HCT116 (cell line): Measurements from ENCODE around the gene THEMIS2. TPM values are rescaled to one million over a fixed set of nuclear protein-coding genes. Genes with fewer than 3 reads are reported as not detected.

ENCODE experiments used
- ATAC-seq: fragments of 200-7000 bp; cut with Tn5 transposase; 2 replicates; pipeline ENCODE4 v1.9.1; 2020; ENCODE audit warnings: mild to moderate bottlenecking, moderate library complexity
- BruUV-seq: library from RNA; stranded (reverse); fragments of 400-500 nt; replicated peaks from 2 replicates; lab custom pipeline; 2021; lab: Mats Ljungman, UMichigan
- CTCF ChIA-PET: fragments of 300-600 bp; sonication (Branson Sonifier 250); formaldehyde crosslinking; loops from one replicate; lab custom pipeline; 2021; ENCODE audit warnings: antibody characterized with exemption; lab: Charles Lee
- POLR2A ChIA-PET: fragments of 300-600, 350-600 bp; sonication (Branson Sonifier 250); formaldehyde crosslinking; loops from one replicate; lab custom pipeline; 2021; ENCODE audit warnings: antibody characterized with exemption; lab: Charles Lee
- RAD21 ChIA-PET, 2 experiments: fragments of 300-600 bp; sonication (Branson Sonifier 250); formaldehyde crosslinking; loops; one replicate each; lab custom pipeline; 2023; ENCODE audit warnings: low total read pairs in 2 of 2; ENCODE audit not compliant: uncharacterized antibody in 2 of 2, unreplicated experiment in 2 of 2, low non-redundant PET in 1 of 2; lab: Charles Lee
- DNase-seq: peaks from one replicate; pipeline ENCODE4 v3.0.0-alpha.2; 2010; ENCODE audit warnings: low read depth, low spot score
- H2AFZ ChIP-seq: fragments of 200-600 bp; shearing (Covaris generic), sonication (generic); 2 replicates; pipeline ENCODE4 v1.6.1; 2017; ENCODE audit warnings: low read depth, mixed run types, mixed read lengths, antibody characterized with exemption, low read length; ENCODE audit not compliant: poor library complexity, severe bottlenecking
- H3K27ac ChIP-seq: 2 replicates; pipeline ENCODE4 v1.5.1; 2012; ENCODE audit warnings: low read depth, low read length
- H3K27me3 ChIP-seq: fragments of 200-600 bp; sonication (generic); 2 replicates; pipeline ENCODE4 v1.6.1; 2016; ENCODE audit warnings: mixed run types, low read length, mixed read lengths; ENCODE audit not compliant: insufficient read depth
- H3K36me3 ChIP-seq, 2 experiments: fragments of 200-500 bp in 1 of 2; fragments of 200-600 bp in 1 of 2; sonication (Bioruptor generic) in 1 of 2; sonication (generic) in 1 of 2; 2 replicates each; pipeline versions ENCODE4 v1.5.1 to v1.6.1; 2014 to 2016; ENCODE audit warnings: low read length in 2 of 2, inconsistent platforms in 1 of 2, mixed read lengths in 1 of 2, mixed run types in 1 of 2; ENCODE audit not compliant: insufficient read depth in 2 of 2, control insufficient read depth in 1 of 2
- H3K4me1 ChIP-seq, 2 experiments: fragments of 200-600 bp in 1 of 2; sonication (generic) in 1 of 2; 2 replicates each; pipeline versions ENCODE4 v1.5.1 to v1.6.1; 2012 to 2017; ENCODE audit warnings: low read length in 2 of 2, inconsistent platforms in 1 of 2, mild to moderate bottlenecking in 1 of 2, mixed read lengths in 1 of 2, mixed run types in 1 of 2, moderate library complexity in 1 of 2; ENCODE audit not compliant: insufficient read depth in 2 of 2, control insufficient read depth in 1 of 2
- H3K4me2 ChIP-seq: fragments of 200-600 bp; sonication (generic); 2 replicates; pipeline ENCODE4 v1.6.1; 2017; ENCODE audit warnings: mixed run types, low read length, mixed read lengths
- H3K4me3 ChIP-seq, 2 experiments: fragments of 200-600 bp in 1 of 2; sonication (generic) in 1 of 2; replicated peaks in 1 of 2; 2 replicates each; pipeline ENCODE4 v1.5.1; 2011 to 2016; ENCODE audit warnings: low read length in 2 of 2, control low read depth in 1 of 2, low read depth in 1 of 2, mild to moderate bottlenecking in 1 of 2, mixed read lengths in 1 of 2, mixed run types in 1 of 2
- H3K79me2 ChIP-seq: fragments of 200-600 bp; sonication (generic); 2 replicates; pipeline ENCODE4 v1.6.1; 2017; ENCODE audit warnings: mild to moderate bottlenecking, mixed run types, low read length, moderate library complexity, mixed read lengths; ENCODE audit not compliant: insufficient read depth
- H3K9ac ChIP-seq: fragments of 200-600 bp; sonication (generic); 2 replicates; pipeline ENCODE4 v1.6.1; 2016; ENCODE audit warnings: low read length, mixed read lengths
- H3K9me2 ChIP-seq: fragments of 200-600 bp; sonication (generic), shearing (Covaris generic); 2 replicates; pipeline ENCODE4 v1.6.1; 2017; ENCODE audit warnings: mixed run types, mild to moderate bottlenecking, moderate library complexity; ENCODE audit not compliant: insufficient read depth
- H3K9me3 ChIP-seq, 2 experiments: fragments of 200-500 bp in 1 of 2; fragments of 200-600 bp in 1 of 2; sonication (Bioruptor generic) in 1 of 2; sonication (generic) in 1 of 2; 2 replicates each; pipeline ENCODE4 v1.6.1; 2014 to 2017; ENCODE audit warnings: low read length in 2 of 2, mixed read lengths in 2 of 2, inconsistent platforms in 1 of 2, low read depth in 1 of 2, mild to moderate bottlenecking in 1 of 2, mixed run types in 1 of 2, moderate library complexity in 1 of 2; ENCODE audit not compliant: control insufficient read depth in 1 of 2, insufficient read depth in 1 of 2
- H4K20me1 ChIP-seq: fragments of 200-600 bp; sonication (generic), shearing (Covaris generic); 2 replicates; pipeline ENCODE4 v1.6.1; 2017; ENCODE audit warnings: mixed run types, mild to moderate bottlenecking, moderate library complexity; ENCODE audit not compliant: insufficient read depth
- CEBPB ChIP-seq: IDR thresholded peaks from 2 replicates; pipeline ENCODE4 v1.6.1; 2012; ENCODE audit warnings: low read depth
- FOSL1 ChIP-seq: IDR thresholded peaks from 2 replicates; pipeline ENCODE4 v1.6.1; 2012; ENCODE audit warnings: low read depth
- JUND ChIP-seq: IDR thresholded peaks from 2 replicates; pipeline ENCODE4 v1.6.1; 2012
- POLR2AphosphoS5 ChIP-seq: IDR thresholded peaks from 2 replicates; pipeline ENCODE4 v1.6.1; 2011; ENCODE audit warnings: mild to moderate bottlenecking, low read depth, low read length, moderate library complexity
- SIN3A ChIP-seq: IDR thresholded peaks from 2 replicates; pipeline ENCODE4 v1.6.1; 2012; ENCODE audit warnings: low read depth
- SRF ChIP-seq: IDR thresholded peaks from 2 replicates; pipeline ENCODE4 v1.6.1; 2012; ENCODE audit warnings: low read depth
- TCF7L2 ChIP-seq: IDR thresholded peaks from 2 replicates; pipeline ENCODE4 v1.7.0; 2011; ENCODE audit warnings: borderline replicate concordance, inconsistent platforms; ENCODE audit not compliant: insufficient read depth, insufficient read length; ENCODE audit errors: extremely low read depth
- intact Hi-C: fragments of 100-400 bp; cut with micrococcal nuclease; formaldehyde crosslinking; loops from 2 replicates; pipeline ENCODE4 v1.10.0; 2022
- total RNA-seq: library from RNA; stranded (reverse); gene quantifications from one replicate; pipeline ENCODE4 v1.2.1, GENCODE V29; 2021; ENCODE audit not compliant: unreplicated experiment
- TF ChIP-seq, protein P1 (sequence below): IDR thresholded peaks from 2 replicates; pipeline ENCODE4 v1.6.1; 2012
- TF ChIP-seq, protein P2 (sequence below), 3 experiments: fragments of 200-600 bp in 1 of 3; sonication (generic) in 1 of 3; IDR thresholded peaks in 2 of 3; conservative IDR thresholded peaks in 1 of 3; 2 replicates each; pipeline ENCODE4 v1.5.1; 2012 to 2017; ENCODE audit warnings: low read depth in 2 of 3, low read length in 2 of 3, antibody characterized with exemption in 1 of 3, borderline replicate concordance in 1 of 3, control low read depth in 1 of 3, mild to moderate bottlenecking in 1 of 3, mixed read lengths in 1 of 3, mixed run types in 1 of 3, moderate library complexity in 1 of 3; ENCODE audit not compliant: insufficient read depth in 1 of 3
- TF ChIP-seq, protein P3 (sequence below): IDR thresholded peaks from 2 replicates; pipeline ENCODE4 v1.6.1; 2012; ENCODE audit warnings: low read depth

The THEMIS2 gene
- total RNA-seq, 1 experiment from 2014 or later: 8.0 TPM

DNA sequence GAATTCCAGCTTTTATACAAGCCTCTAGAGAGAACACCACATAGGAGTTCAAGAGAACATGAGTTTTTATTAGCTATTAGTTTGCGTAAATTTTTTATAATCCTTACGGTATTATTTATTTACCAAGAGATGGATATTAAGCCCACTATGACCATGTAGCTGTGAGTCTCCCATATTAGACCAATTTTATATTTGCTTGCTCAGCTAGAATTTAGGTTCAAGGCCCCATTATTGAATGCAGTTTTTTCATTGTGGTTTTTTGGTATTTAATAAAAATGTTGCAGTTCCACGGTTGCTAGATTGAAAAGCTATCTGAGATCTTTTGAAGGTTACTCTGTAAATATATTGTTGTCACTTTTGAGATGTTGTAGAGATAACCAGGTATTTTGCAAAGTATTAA, 38.9 kb upstream of the THEMIS2 start (continued):
- TF ChIP-seq TCF7L2: no peak
- TF ChIP-seq SIN3A: no peak
- TF ChIP-seq, protein P1, sequence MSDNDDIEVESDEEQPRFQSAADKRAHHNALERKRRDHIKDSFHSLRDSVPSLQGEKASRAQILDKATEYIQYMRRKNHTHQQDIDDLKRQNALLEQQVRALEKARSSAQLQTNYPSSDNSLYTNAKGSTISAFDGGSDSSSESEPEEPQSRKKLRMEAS: no peak
- TF ChIP-seq POLR2AphosphoS5: no peak
- TF ChIP-seq CEBPB: no peak

DNA sequence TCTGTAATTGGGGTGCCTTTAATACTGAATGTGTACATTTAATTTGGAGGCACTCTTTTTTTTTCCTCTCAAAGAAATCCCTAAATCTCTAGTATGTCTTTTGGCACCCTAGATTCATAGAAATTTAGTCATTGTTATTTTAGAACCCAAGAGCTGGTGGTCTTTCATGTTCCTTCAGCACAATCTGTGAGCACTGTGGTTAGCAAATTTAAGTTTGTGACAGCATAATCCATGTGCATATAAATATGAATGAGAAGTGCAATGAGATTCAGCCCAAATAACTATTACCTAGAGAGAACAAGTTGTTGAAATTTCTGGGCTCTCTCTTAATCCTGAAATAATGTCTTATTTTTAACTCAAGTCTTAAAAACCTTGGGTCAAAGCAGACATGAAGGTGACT, 37.3 kb upstream of the THEMIS2 start:
- peaks cover 13 to 33% of the 10 kb centered on the region in 2 experiments for H3K36me3 ChIP-seq
- H3K27me3 ChIP-seq: no peaks in the 10 kb centered on the region
- H3K4me2 ChIP-seq: no peak overlapping the region
- TF ChIP-seq SRF (no peak), CEBPB (no peak), POLR2AphosphoS5 (no peak), FOSL1 (no peak), JUND (no peak)
- TF ChIP-seq, protein P2, sequence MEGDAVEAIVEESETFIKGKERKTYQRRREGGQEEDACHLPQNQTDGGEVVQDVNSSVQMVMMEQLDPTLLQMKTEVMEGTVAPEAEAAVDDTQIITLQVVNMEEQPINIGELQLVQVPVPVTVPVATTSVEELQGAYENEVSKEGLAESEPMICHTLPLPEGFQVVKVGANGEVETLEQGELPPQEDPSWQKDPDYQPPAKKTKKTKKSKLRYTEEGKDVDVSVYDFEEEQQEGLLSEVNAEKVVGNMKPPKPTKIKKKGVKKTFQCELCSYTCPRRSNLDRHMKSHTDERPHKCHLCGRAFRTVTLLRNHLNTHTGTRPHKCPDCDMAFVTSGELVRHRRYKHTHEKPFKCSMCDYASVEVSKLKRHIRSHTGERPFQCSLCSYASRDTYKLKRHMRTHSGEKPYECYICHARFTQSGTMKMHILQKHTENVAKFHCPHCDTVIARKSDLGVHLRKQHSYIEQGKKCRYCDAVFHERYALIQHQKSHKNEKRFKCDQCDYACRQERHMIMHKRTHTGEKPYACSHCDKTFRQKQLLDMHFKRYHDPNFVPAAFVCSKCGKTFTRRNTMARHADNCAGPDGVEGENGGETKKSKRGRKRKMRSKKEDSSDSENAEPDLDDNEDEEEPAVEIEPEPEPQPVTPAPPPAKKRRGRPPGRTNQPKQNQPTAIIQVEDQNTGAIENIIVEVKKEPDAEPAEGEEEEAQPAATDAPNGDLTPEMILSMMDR (IDR thresholded peaks at IDR 0.05 in 2 of 3, conservative IDR thresholded peaks at IDR 0.05 in 1 of 3; ENCODE audit: borderline replicate concordance in 1 of 3, insufficient read depth in 1 of 3, low read depth in 2 of 3, low read length in 2 of 3): no peak
- TF ChIP-seq, protein P3, sequence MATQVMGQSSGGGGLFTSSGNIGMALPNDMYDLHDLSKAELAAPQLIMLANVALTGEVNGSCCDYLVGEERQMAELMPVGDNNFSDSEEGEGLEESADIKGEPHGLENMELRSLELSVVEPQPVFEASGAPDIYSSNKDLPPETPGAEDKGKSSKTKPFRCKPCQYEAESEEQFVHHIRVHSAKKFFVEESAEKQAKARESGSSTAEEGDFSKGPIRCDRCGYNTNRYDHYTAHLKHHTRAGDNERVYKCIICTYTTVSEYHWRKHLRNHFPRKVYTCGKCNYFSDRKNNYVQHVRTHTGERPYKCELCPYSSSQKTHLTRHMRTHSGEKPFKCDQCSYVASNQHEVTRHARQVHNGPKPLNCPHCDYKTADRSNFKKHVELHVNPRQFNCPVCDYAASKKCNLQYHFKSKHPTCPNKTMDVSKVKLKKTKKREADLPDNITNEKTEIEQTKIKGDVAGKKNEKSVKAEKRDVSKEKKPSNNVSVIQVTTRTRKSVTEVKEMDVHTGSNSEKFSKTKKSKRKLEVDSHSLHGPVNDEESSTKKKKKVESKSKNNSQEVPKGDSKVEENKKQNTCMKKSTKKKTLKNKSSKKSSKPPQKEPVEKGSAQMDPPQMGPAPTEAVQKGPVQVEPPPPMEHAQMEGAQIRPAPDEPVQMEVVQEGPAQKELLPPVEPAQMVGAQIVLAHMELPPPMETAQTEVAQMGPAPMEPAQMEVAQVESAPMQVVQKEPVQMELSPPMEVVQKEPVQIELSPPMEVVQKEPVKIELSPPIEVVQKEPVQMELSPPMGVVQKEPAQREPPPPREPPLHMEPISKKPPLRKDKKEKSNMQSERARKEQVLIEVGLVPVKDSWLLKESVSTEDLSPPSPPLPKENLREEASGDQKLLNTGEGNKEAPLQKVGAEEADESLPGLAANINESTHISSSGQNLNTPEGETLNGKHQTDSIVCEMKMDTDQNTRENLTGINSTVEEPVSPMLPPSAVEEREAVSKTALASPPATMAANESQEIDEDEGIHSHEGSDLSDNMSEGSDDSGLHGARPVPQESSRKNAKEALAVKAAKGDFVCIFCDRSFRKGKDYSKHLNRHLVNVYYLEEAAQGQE: no peak
- H3K9me2 ChIP-seq: no peaks in the 10 kb centered on the region
- intact Hi-C loops: no loop called here
- ChIA-PET CTCF (no interaction called here), POLR2A (no interaction called here), RAD21 (no interaction called here)
- no peak overlapping the region for H2AFZ ChIP-seq
- no peaks in the 10 kb centered on the region; the same call in 1 of the 2 replicates for H4K20me1 ChIP-seq
- no peak for ATAC-seq
- H3K4me1 ChIP-seq: peaks cover 2 to 15% of the 10 kb centered on the region in 2 experiments; a peak in 2 of 4 replicates
- H3K79me2 ChIP-seq: peaks cover 89% of the 10 kb centered on the region
- DNase-seq: no peak
- peaks cover 0 to 6% of the 10 kb centered on the region in 2 experiments; a peak in 1 of 4 replicates for H3K9me3 ChIP-seq
- H3K27ac ChIP-seq: no peak overlapping the region
- no peak overlapping the region for H3K9ac ChIP-seq
- no TSS peak for BruUV-seq
- H3K4me3 ChIP-seq: no peak overlapping the region
